Ecto neural progenitor cell (in vitro differentiated cells): Measurements from ENCODE around the gene CREB5.

Source experiments
- DNase-seq: peaks from one replicate; pipeline ENCODE4 v3.0.0-alpha.2; 2018; ENCODE audit warnings: low spot score

CREB5 gene

DNA sequence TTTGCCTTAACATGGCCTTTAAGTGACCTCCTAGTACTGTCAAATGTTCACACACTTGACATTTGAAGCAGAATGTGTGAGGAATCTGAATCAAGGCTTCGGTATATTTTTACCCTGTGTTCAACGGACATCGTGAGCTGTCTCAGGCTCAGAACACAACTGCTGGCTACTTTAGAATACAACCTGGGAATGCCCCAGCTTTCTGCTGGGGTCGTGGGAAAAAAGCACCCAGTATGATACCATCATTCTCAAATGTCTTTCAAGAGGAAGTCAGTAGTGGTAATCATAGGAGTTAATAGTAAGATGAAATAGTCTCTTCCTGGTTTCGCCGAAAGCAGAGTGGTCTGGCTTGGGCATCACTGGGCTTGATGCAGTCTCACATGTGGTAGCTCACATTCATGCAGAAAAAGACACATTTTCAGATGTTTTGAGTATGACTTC, 67.2 kb downstream of the CREB5 start:
- DNase-seq = no peak

DNA sequence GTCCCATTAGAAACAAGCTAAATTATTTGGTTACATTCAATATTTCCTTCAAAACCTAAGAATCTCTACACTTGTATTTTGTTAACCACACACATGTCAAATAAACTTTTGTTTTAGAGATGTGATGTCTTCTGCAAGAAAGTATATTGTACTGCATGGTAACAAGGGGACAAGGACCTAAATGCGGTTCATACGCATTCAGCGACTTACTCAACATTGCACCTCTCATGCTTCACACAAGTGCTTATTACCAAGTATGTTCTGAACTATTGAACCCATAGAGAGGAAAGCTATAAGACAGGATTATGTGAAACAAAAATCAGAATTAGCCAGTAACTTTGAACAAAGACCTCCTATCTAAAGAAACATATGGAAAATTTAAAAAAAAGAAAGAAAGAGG, 68.3 kb downstream of the CREB5 start:
- DNase-seq = no peak

DNA sequence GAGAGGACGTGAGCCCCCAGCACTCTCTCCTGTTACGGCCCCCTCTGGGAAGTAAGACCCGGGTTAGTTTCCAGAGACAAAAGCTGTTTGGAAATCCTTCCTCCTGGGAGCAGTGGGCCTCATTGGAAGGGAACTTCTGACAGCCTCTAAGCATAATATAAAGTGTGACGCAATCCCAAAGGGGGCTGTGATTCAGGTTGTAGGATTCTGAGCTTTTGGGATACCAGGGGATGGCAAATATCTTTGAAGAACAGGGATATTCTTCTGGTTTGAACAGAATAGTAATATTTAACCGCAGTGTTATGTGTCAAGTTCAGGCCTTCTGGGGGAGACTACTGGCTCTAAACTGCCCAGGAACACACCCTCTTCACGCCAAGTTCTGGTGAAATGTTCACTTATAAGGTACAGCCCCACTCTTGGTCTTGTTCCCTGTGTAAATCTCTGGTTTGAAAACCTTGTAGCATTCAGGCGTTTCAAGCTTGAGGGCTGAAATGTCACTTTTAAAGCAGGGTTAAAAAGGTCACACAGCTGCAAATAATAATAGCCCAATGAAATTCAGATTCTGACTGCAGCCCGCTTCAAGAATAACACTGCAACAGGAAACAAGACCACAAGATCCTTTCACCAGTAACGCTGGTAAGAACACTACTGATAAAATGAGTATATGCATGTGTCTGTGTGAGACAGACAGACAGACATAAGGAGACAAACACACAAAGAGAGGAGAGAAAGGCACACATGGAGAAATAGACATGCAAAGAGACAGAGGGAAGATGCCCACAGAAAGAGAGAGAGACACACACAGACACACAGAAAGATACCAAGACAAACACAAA, 69.0 kb downstream of the CREB5 start:
- no peak for DNase-seq

DNA sequence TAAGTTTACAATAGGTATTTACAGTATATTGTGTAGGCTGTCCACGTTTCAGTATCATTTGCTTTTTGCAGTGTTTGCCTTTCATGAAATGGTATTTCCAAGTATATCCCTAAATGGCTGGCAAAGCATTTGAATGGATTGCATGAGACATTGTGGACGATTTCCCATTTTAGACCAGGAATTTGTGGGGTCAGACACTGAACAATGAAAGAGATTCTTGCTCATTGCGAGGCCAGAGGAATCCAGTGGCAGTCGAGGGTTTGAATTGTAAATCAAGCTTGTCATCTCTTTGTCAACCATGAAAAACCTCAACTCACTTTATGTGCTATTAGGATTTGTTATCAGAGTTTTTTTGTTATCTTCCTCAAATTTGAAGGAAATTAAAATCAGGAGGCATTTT, 70.8 kb downstream of the CREB5 start:
- no peak for DNase-seq

DNA sequence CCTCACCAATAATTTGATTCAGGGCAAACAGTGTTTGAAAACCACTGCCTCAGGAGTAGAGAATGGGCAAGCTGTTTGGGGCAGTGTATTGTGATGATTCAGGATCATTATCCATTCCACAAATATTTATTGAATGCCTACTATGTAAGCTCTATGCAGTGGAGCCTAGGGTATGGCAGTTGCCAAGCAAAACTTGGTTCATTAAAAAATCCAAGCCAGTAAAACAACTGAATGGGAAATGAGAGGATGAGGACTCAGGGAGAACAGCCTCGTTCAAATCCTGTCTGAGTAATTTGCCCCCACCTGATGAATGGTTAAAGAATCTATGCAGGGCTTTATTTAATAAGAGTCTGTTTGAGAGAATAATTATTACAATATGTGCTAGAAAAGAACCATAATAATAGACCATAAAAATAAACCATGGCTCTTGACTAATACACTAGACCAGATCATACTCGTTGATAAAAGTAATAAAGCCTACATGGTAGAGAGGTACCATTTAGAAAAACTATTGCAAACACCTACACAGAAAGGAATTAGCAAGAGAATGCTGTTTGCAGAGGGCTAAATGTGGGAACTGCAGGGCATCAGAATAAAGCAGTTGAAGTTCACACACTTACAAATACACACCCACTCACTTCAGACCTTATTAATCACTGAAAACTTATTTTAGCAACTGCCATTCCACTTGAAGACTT, 71.7 kb downstream of the CREB5 start:
- no peak for DNase-seq

DNA sequence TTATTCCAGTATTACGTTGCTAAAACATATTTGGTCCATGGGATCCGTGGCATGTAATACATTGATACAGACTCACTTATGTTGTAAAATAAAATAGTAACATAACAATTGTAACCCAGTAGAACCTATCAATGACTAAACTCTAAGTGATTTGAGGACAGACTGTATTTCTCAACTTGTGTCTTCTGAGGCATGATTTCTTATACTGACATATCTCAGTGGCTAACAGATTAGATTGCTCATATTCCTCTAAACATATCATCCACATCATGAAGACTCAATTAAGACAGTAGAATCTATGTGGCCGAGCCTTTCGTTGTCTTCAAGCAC, 72.3 kb downstream of the CREB5 start:
- no peak for DNase-seq

DNA sequence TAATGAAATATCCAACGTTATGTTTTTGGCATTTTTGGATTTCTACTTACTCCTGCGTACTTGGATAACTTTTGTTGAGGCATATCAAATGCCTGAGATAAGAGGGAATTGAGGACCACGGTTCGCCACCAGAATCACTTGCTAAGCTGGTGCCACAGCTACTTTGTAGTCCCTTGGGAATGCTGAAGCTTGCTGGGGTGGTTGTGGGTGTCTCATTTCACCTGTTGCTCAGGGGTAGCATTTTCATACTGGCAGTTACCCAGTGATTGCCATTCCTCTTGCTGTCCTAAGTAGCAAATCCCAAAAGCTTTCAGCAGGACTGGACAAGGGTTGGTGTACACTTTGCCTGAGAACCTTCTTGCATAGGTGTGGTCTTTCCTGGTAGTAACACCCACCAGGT, 75.2 kb downstream of the CREB5 start:
- no peak for DNase-seq

DNA sequence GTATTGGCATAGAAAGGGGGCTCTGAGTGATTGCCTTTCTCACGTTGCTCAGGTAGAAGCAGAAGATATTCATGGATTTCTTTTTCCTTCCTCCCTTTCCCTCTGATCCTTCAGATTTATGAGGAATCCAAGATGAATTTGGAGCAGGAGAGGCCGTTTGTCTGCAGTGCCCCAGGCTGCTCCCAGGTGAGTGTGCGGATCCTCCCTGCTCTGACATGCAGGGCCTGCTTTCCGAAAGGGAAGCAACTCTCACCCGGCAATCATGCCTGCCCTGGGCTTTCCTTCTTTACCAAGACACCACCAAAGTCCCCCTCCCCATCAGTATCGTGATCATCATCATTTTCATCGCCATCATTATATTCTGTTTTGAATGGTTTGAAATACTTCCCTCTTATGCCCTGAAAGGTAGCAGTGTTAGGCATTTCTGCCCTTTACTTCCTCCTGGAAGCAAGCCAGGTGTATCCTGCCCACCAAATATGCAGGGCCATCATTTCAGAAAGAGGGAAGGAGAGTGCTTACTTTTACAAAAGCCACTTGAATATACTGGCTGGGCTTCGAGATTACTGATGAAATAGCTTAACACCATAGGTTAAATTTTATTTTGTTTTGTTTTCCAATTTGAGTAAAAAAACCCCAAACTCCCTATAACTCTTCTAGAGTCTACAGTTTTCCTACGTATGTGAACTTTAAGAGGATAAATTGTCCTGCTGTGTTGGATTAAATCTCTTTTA, 75.9 kb downstream of the CREB5 start:
- no peak for DNase-seq

DNA sequence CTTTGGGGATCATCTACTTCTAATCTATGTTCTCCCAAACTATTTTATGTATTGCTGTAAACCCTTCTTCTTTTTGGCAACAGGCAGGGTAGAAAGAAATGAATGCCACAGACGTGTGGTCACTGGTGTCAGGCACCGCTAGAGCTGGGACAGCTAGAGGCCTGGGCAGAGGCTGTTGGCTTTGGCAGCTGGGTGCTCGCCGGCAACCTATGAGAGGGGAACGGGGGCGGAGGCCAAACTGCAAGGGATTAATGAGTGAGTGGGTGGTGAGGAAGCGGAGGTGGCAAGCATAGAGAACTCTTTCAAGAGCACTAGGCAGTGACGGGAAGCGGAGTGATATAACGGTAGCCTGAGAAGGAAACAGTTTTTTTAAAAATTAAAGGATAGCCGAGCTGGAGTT, 78.5 kb downstream of the CREB5 start:
- no peak for DNase-seq

DNA sequence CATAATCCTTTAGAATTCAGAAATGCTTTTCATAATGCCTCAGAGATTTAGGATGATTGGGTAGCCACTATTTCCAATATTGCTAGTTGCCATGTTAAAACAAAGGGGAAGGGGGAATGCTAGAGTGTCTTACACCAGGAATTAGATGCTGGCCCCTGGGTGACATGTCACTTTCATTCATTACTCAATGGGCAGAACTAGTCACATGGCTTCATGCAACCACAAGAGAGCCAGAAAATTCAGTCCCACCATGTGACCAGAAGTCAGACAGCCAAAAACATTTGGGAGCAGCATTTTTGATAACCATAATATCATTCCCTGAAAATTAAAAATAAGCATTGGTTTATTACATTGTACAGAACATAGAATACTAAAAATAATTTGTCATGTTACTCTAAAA, 81.2 kb downstream of the CREB5 start:
- no peak for DNase-seq

DNA sequence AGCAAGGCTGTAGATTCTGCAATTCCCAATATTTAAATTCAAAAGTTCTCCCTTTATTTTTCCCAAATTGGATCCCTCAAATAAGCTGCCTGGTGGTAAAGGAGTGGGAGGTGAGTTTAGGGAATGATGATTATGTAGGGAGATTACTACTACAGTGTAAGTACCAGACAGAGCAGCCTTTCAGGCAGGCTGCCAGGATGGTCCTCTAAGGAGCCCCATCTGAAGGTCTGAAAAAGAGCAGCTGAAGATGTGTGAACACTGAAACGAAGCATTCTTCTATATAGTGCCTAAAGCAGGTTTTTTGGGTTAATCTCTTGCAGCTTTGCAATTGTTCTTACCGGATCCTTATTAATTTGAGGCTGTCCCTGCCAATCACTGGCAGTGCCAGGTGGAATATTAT, 84.7 kb downstream of the CREB5 start:
- no peak for DNase-seq

DNA sequence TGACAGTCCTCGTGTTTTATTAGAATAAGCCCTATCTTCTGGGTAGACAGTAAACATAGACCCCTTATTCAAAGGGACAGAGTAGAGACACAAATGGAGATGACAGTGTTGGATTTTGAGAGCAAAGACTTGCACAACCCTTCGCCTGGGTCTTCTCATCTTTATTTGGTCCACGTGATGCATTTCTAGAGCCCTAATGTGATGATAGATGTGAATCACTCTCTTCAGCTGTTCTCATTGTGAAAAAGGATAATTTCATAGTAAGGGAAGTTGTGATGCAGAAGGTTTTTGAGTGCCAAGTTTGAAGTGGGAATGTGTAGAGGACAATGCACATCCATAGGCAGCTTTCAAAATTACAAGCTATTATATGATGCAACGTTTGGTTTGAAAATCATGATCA, 86.3 kb downstream of the CREB5 start:
- no peak for DNase-seq

DNA sequence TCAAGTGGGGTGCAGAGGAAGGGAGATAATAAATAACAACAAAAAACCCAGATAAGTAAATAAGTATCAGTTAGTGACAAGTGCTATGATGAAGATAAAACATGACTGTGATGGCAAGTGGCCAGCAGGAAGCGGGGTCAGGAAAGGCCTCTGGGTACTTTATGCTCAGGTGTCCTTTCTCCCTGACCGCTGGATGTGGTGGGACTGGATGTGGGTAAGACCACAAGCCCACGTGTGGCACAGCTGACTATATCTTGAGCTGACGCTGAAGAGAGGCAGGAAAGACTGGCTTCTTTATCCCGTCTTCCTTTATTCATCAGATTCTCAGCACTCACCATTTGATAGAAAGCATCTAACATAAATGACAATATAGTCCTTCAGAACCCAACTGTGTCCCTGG, 87.8 kb downstream of the CREB5 start:
- DNase-seq = no peak

DNA sequence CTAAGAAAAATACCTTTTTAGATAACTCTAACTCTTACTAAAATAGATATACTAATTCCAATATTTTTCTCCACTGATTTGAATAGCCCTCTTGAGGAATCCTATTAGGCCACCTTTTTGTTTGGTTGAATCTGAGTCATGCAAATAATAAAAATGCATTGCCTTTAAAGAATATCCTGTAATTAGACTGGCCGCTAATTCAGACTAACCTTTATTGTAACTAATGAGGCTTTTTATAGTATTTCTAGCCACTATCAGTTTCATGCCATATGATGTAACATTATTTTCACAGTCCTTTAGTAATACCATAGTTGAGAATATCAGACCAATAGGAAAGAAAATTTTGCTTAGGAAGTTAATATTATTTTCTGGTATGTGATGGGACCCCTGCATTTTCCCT, 90.1 kb downstream of the CREB5 start:
- no peak for DNase-seq

DNA sequence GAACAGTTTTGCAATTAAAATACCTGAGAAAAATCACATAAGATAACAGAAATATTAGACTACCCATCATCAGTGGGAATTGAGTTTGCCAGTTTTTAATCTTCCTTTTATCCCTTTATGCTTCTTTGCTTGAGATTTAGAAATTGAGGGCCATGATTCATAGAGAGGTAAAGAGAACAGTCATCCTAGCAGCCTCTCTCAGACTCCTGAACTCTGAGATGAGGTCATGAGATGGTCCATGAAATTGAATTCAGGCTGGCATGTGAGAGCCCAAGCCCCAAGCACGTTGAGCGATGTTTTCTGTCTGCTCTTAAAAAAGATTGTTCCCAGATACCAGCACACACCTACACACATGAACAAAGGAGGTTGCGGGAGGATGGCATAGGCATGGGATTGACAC, 91.1 kb downstream of the CREB5 start:
- no peak for DNase-seq

DNA sequence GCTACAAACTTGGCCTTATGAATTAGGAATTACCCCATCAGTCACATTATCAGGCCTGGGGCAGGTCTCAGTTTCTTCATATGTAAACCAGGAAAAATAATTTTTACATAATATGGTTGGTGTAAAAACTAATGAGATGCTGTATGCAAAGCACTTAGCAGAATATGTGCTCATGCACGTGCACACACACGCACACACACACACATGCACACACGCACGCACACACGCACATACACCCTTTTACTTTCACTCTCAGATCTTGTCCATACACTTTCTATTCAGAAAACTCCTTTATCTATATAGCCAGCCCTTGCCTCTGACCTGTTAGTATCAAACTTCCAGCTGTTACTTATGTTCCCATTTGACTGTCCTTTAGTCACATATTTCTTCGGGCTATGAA, 92.7 kb downstream of the CREB5 start:
- DNase-seq = no peak

DNA sequence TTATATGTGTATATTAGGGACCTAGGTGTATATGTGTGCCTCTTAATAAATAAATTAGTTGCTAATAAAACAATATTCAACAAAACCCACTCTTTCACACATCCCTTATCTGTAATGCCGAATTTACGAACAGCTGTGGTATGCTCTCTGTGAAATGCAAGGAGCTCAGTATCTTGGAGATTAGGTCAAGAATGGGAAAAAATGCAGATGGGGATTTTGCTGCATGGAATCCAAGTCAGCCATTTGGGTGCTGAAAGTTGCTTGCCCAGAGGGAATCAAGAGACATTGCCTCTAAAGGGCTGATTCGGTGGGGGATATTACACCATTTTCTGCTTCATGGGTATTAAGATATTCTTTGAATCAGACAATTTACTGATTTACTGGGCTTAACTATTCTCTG, 93.5 kb downstream of the CREB5 start:
- no peak for DNase-seq

DNA sequence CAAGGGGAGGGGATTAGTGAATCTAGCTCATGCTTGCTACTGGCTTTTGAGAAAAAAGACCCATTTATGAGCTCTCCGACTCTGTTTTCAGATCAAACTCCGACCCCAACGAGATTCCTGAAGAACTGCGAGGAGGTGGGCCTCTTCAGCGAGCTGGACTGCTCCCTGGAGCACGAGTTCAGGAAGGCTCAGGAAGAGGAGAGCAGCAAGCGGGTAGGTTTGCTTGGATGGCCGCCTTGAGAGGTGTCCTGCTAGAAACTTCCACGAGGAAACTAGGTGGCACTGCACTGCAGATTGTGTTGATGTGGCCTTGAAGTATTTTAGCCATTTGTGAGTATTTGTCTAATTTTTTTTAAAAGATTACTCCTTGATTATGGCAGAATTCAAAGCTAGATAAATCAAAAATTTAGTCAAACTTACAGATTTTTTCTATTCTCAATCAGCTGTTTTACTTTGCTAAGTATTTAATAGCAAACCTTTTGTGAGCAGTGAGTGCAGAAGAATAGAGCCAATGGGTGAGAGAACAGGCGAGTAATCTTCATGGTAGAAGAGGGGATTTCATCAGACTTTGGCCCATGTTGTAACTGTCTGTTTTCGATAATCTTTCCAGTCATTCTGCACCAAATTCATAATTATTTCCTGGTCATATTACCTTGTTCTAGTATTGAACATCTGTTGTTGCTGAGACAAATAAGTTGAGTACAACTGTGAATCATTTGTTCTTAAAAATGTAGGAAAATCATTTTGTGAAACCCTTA, 95.4 kb downstream of the CREB5 start:
- no peak for DNase-seq

DNA sequence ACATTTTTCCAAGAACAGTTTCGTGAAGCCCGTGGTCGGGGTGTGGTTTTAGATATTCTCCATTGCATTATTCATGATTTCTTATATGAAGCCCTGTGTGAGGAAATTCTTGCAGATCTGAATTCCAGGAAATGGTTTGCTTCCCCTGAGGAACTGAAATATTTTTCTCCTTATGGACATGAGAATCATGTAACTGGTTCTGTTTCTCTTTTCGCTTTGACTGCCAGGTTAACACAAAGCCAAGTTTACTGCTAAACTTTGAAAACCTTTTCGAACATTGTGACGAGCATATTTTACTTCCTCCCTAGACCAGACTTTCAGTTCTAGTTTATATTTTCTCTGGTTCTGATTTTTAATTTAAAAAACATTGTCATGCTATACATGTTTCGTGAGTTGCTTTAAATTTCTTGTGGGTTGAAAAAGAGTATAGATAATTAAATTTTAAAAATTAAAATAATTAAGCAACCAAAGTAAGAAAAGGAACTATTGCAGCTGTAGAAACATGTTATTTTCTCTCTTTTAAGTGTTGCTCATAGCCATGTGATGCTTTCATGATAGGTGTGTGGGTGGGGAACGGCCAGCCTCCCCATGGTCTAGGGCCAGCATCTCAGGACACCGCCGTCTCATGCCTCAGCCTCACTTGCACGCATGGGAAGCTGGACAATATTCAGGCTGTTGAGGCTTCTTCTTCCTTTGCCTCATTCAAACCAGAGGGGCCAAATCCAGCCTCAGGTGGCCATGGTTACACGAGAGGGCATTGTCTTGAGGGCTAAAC, 97.1 kb downstream of the CREB5 start:
- no peak for DNase-seq

DNA sequence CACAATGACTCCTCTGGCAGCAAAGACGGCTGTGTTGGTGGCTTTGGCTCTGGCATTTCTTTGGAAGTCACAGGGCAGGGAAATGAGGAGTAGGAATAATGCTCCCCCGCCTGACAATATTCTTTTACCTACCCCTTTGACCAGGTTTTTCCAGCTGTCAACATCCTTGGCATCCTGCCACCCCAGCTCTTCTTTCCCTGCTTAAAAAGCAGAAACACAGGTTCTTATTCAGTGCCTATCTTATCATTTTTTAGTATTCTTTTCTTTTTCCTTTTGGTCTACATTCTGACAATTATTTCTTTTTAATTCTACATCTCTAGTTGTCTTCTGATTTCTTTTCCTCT, 97.7 kb downstream of the CREB5 start:
- no peak for DNase-seq

DNA sequence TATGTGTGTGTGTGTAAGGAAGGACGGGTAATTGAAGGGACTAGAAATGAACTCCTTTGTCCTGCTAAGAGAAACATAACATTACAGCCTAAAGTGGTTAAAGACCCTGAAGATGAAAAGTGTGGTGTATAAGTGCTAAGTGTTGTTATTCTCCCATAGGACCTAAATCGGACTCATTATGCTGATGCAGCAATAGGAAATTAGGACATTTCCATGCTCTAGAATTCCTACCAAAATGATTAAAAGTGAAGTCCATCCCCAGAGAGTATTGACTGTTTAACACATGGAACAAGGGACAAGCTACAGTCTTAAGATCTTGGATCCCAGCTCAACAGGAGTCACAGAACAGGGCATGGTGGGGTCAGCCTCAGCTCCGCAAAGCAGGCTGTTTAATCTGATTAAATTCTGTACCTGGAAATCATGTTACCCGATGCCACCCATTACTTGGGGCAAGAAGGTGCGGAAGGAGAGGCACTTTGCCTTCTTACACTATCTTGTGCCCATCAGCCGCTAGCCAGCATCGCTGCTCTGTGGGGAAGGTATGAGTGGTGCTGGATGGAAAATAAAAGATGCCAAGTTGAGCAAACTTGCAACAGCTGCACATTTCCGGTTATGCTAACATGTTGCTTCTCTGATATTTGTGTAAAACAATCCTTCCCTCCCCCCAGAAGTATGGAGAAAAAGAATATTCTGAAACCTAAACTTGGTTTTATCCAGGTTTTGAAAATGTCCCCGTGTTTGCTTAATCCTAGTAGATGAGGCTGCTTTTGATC, 100.5 kb downstream of the CREB5 start:
- DNase-seq = no peak
